OCI-LY3 (cell line): ENCODE results near the gene LHPP.

Experiments used
- H2AFZ ChIP-seq: fragments of 200-600, 300-600 bp; shearing (Covaris generic); 2 replicates; pipeline ENCODE4 v1.6.0; 2014; ENCODE audit warnings: antibody characterized with exemption, low read depth, low read length
- H3K27ac ChIP-seq: fragments of 200-600, 300-600 bp; sonication (generic); 2 replicates; pipeline ENCODE4 v1.5.1; 2014; ENCODE audit warnings: mild to moderate bottlenecking, low read length, moderate library complexity, mixed read lengths
- H3K27me3 ChIP-seq: fragments of 200-600, 300-600 bp; sonication (generic); 2 replicates; pipeline ENCODE4 v1.6.1; 2014; ENCODE audit warnings: low read depth, low read length, mixed read lengths
- H3K36me3 ChIP-seq: fragments of 200-600, 300-600 bp; sonication (generic); replicated peaks from 2 replicates; pipeline ENCODE3; 2014; ENCODE audit warnings: low read depth, low read length, mixed read lengths
- H3K4me1 ChIP-seq: fragments of 300-600, 200-600 bp; sonication (generic); 2 replicates; pipeline ENCODE4 v1.6.1; 2014; ENCODE audit warnings: low read length, mixed read lengths
- H3K4me2 ChIP-seq: fragments of 200-600, 300-600 bp; sonication (generic); 2 replicates; pipeline ENCODE4 v1.6.1; 2014; ENCODE audit warnings: low read length, mixed read lengths
- H3K4me3 ChIP-seq: fragments of 300-600, 200-600 bp; sonication (generic); 2 replicates; pipeline ENCODE4 v1.5.1; 2014; ENCODE audit warnings: antibody characterized with exemption, mild to moderate bottlenecking, low read length, moderate library complexity
- H3K79me2 ChIP-seq: fragments of 300-600, 200-600 bp; shearing (Covaris generic); 2 replicates; pipeline ENCODE4 v1.6.1; 2014; ENCODE audit warnings: mild to moderate bottlenecking, low read length, mixed read lengths
- H3K9ac ChIP-seq: fragments of 300-600, 200-600 bp; shearing (Covaris generic); 2 replicates; pipeline ENCODE4 v1.6.0; 2014; ENCODE audit warnings: mild to moderate bottlenecking, low read length, moderate library complexity
- H3K9me3 ChIP-seq: fragments of 200-600, 300-600 bp; shearing (Covaris generic); 2 replicates; pipeline ENCODE4 v1.6.1; 2014; ENCODE audit warnings: low read length, mixed read lengths; ENCODE audit not compliant: insufficient read depth
- H4K20me1 ChIP-seq: fragments of 200-600, 300-600 bp; sonication (generic); 2 replicates; pipeline ENCODE4 v1.6.1; 2016; ENCODE audit warnings: low read length, mixed read lengths; ENCODE audit not compliant: insufficient read depth
- EZH2phosphoT487 ChIP-seq: fragments of 200-600 bp; shearing (Covaris generic); IDR thresholded peaks from 2 replicates; pipeline ENCODE4 v1.6.1; 2018; ENCODE audit warnings: antibody characterized with exemption, mixed run types, low read depth
- TF ChIP-seq, protein P1 (sequence below): fragments of 200-600, 300-600 bp; sonication (generic); IDR thresholded peaks from 2 replicates; pipeline ENCODE4 v1.5.1; 2014; ENCODE audit warnings: antibody characterized with exemption, low read length, low read depth

The LHPP gene

DNA sequence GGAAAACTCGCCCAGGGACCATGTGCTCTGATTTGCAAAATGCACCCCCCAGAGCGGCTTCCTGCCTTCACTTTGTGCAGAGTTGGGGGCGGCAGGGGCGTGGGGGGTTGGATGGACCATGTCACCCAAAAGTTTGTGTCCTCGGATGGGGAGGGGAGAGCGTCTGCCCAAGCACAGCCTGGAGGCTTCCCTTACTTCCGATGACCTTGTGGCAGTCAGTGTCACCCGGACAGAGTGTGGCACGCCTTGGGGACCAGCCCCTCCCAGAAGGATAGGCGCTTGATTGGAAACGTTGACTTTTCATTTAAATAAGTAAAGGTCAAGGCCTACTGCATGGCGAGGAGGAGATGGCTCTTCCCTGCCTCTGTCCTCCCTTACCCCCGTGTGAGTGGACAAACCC, 71.6 kb downstream of the LHPP start:
- no peaks in the 10 kb centered on the region for H3K36me3 ChIP-seq
- TF ChIP-seq EZH2phosphoT487: no peak
- TF ChIP-seq, protein P1, sequence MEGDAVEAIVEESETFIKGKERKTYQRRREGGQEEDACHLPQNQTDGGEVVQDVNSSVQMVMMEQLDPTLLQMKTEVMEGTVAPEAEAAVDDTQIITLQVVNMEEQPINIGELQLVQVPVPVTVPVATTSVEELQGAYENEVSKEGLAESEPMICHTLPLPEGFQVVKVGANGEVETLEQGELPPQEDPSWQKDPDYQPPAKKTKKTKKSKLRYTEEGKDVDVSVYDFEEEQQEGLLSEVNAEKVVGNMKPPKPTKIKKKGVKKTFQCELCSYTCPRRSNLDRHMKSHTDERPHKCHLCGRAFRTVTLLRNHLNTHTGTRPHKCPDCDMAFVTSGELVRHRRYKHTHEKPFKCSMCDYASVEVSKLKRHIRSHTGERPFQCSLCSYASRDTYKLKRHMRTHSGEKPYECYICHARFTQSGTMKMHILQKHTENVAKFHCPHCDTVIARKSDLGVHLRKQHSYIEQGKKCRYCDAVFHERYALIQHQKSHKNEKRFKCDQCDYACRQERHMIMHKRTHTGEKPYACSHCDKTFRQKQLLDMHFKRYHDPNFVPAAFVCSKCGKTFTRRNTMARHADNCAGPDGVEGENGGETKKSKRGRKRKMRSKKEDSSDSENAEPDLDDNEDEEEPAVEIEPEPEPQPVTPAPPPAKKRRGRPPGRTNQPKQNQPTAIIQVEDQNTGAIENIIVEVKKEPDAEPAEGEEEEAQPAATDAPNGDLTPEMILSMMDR: no peak

DNA sequence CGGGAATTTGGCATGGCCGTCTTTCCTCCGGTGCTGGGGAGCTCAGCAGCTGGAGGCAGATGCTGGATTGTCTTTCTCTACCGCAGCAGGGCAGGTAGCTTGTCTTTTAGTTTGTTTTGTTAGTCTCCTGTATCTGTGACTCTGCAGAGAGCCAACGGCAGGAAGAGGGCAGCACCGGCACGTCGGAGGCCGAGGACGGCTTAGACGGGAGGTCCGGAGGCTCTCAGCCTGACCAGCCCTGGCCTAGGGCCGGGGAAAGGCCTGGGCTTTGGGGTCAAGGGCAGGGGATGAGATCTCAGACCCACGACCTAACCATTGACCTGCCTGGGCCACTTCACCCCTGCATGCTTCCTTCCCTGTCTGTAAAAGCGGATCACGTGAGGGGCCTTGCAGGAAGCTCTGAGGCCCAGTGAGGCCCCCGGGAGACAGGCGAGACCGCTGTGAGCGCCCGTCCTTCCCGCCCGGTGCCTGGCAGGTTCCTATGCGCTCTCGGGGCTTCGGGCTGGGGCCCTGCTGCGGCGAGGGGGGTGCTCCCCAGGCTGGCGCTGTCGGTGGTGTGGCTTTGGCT, 72.7 kb downstream of the LHPP start:
- Histone ChIP-seq H3K9ac (no peak overlapping the region), H3K36me3 (no peaks in the 10 kb centered on the region), H3K27ac (no peak overlapping the region), H3K4me2 (peak overlapping the region; percentile 20; the same call in 1 of the 2 replicates), H3K9me3 (no peaks in the 10 kb centered on the region), H3K79me2 (no peaks in the 10 kb centered on the region), H3K4me1 (peaks cover 35% of the 10 kb centered on the region), H2AFZ (peak overlapping the region; percentile 65; the same call in 1 of the 2 replicates), H3K4me3 (no peak overlapping the region), H3K27me3 (no peaks in the 10 kb centered on the region), H4K20me1 (no peaks in the 10 kb centered on the region)
- TF ChIP-seq, protein P1: peak; percentile 48
- TF ChIP-seq EZH2phosphoT487: no peak

More for the DNA sequence above, 71.6 kb downstream of the LHPP start:
- no peak overlapping the region for H2AFZ ChIP-seq
- no peaks in the 10 kb centered on the region for H3K27me3 ChIP-seq
- no peak overlapping the region for H3K4me3 ChIP-seq
- H3K9ac ChIP-seq: no peak overlapping the region
- no peaks in the 10 kb centered on the region for H4K20me1 ChIP-seq
- H3K27ac ChIP-seq: no peak overlapping the region
- no peak overlapping the region for H3K4me2 ChIP-seq
- no peaks in the 10 kb centered on the region for H3K9me3 ChIP-seq
- peaks cover 38% of the 10 kb centered on the region for H3K4me1 ChIP-seq
- no peaks in the 10 kb centered on the region for H3K79me2 ChIP-seq

DNA sequence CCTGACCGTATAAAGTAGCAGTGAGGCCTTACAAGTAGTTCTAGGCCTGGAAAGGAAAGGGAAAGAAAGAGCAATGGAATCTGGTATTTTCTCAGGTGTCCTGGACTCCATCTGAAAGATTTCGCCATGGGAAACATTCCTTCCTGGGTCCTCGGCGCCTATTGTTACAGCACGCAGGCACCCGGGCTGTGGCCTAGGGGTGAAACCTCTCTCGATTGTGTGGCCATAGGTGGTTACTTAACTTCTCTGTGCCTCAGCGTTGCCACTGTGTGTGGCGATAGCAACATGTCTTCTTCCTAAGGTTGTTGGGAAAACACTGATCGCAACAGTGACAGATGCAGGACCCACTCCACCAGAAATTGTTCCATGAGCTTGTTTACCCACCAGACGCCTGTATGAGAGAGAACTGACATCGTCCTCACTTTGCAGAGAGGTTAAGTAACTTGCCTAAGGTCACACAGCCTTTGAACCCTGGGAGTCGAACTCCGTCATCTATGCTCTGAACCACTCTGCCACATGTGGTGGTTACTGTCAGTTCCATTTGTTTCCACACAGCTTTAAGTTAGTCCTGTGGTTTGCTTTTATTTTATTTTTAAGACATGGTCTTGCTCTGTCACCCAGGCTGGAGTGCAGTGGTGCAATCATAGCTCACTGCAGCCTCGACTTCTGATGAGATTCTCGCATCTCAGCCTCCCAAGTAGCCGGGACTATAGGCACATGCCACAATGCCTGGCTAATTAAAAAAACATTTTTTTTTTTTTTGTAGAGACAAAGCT, 73.4 kb downstream of the LHPP start:
- Histone ChIP-seq H3K36me3 (no peaks in the 10 kb centered on the region), H3K4me2 (peak overlapping the region; percentile 52), H2AFZ (no peak overlapping the region), H3K4me1 (peaks cover 33% of the 10 kb centered on the region), H3K27ac (peak overlapping the region; percentile 46), H3K79me2 (no peaks in the 10 kb centered on the region), H3K9ac (no peak overlapping the region), H3K27me3 (no peaks in the 10 kb centered on the region), H3K4me3 (no peak overlapping the region), H4K20me1 (no peaks in the 10 kb centered on the region), H3K9me3 (no peaks in the 10 kb centered on the region)
- TF ChIP-seq, protein P1: no peak

- peak overlapping the region; percentile 46 for H3K27ac ChIP-seq
- no peak for TF ChIP-seq EZH2phosphoT487
- TF ChIP-seq, protein P1: no peak
- no peaks in the 10 kb centered on the region for H3K79me2 ChIP-seq
- H3K9me3 ChIP-seq: no peaks in the 10 kb centered on the region
- peak overlapping the region; percentile 52 for H3K4me2 ChIP-seq
- H3K4me3 ChIP-seq: 0 out of 2 replicates have a peak overlapping the region, but pooled peaks have one; percentile 2
- H3K4me1 ChIP-seq: peaks cover 34% of the 10 kb centered on the region
- H3K36me3 ChIP-seq: no peaks in the 10 kb centered on the region
- no peaks in the 10 kb centered on the region for H3K27me3 ChIP-seq
- peak overlapping the region; percentile 41; the same call in 1 of the 2 replicates for H2AFZ ChIP-seq
- no peaks in the 10 kb centered on the region for H4K20me1 ChIP-seq
- peak overlapping the region; percentile 34; the same call in 1 of the 2 replicates for H3K9ac ChIP-seq
These were observed 74.3 kb downstream of the LHPP start for GRCh38 chr10:124535731-124536495.
